GM19395 (cell line): Measurements from ENCODE around the gene C16orf96.

Source experiments
- ATAC-seq: cut with Tn5 transposase; IDR thresholded peaks from one replicate; pipeline ENCODE4 v1.9.1; 2021; ENCODE audit warnings: mild to moderate bottlenecking, moderate library complexity; ENCODE audit not compliant: unreplicated experiment

Gene C16orf96

DNA sequence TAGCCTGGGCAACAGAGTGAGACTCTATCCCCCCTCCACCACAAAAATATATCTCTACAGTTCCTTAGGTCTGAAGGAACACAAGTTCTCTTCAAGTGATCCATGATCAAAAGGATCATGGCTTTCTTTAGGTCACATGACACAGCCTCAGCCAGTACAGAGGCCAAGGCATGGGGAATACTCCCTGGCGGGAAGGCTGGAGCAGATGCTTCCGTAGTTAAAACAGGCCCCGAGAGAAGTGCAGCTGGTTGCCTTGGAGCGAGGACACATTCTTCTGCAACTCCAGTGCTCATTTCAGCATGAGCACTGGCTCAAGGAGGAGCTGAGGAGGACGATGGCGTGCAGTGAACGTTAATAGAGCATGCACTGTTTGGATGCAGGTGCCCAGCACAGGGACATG is 31.1 kb upstream of the C16orf96 start:
- no peak for ATAC-seq

DNA sequence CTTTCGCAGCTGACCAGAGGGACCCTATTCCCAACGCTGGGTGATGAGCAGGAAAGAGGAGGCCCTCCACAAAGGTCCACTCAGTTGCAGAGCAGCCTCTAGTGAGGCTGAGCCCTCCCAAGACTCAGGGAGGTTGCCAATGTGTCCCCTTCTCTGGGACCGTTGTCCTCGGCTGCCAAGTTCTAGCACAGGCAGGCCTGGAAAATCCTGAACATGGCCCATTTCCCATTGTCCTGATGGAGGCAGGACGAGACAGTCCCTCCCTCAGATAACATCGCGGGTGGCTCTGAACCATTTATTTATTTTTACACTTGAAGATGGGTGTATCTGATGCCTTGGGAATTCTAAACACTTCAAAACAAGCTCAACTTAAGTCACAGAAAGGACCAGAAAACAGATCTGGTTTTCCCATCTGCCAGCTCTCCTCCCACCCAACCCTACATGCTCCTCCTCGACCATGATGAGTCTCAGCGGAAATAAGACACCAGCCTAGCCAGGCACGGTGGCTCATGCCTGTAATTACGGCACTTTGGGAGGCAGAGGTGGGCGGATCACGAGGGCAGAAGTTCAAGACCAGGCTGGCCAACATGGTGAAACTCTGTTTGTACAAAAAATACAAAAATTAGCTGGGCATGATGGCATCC is 30.4 kb upstream of the C16orf96 start:
- no peak for ATAC-seq

DNA sequence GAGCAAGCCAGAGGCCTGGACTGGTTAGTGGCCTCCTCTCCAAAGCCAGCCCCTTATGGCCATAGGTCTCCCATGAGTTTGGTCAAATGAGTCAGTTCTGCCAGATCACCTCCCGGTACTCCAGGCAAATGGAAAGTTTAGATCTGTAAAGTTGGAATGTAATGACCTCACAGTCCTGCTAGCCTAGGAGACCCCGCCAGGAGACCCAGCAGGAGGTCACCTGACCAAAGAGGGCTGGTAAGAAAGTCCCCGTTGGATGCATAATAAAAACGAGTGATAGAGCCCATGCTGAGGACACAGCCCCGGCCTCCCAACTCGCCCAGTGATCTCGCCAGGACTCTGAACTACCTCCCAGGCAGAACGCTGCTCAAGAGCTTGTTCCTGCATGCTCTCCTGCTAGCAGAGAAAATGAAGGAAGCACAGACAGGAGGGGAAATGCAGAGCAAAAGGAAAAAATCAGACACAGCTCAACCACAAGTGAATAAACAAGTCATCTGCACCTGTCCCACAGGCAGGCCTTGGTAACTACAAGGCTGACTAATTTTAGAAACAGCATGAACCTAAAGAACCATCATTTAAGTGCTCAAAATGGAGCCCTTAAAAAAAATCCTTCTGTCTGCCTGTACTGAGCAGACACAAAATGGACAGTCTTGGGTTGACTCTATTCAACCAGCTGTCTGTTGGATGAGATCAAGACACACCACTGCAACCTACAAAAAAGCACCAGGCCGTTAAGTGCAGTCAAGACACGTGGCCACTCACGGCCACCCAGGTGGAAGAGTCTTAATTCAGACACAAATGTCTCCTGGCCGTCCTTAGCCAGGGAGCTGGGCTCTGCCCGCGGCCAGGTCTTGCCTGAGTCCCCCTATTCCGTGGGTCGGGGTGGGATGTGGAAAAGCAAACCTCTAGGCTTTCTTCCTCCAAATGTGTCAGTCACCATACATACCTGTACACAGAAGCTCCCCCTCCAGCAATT is 26.8 kb upstream of the C16orf96 start:
- no peak for ATAC-seq

GRCh38 chr16:4531811-4532210 is 24.3 kb upstream of the C16orf96 start:
- no peak for ATAC-seq

DNA sequence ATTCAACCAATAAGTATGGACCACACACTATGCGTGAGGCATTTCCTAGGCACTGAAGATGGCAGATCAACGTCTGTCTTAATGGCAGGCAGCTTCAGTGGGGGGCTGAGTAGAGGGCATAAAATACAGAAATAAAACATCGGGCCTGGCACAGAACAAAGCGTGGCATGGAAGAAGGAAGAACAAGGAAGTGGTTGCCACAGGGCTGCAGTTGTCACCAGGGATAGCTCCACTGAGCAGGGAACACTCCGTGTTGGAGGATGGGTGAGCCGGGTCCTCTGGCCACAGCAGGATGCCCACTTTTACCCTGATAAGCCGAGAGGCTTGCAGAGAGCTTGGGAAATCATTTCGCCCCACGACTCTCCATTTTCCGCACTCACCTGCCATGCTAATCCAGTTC is 23.9 kb upstream of the C16orf96 start:
- no peak for ATAC-seq

DNA sequence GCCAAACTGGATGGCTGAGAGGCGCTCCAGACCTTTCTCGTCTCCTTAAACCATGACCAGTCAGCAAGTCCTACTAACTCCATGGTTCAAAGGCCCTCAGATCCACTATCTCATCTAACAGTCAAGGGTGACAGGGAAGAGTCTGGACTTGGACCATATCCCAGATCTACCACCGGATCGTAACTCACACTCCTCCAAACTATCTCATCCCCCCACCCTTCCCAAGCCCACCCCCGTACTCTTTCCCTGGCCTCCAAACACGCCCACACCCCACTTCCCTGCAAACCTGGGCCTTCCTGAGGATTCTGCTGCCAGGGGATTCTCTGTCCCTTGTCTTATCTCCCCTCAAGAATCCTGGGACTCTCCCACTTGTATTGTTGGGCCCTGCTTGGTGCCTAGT is 22.6 kb upstream of the C16orf96 start:
- ATAC-seq, result no peak

- no peak for ATAC-seq
These were observed 21.9 kb upstream of the C16orf96 start for GRCh38 chr16:4534151-4534790.

GRCh38 chr16:4535627-4536108 is 20.5 kb upstream of the C16orf96 start:
- no peak for ATAC-seq

- no peak for ATAC-seq
These were observed 19.6 kb upstream of the C16orf96 start for GRCh38 chr16:4536391-4537106.

DNA sequence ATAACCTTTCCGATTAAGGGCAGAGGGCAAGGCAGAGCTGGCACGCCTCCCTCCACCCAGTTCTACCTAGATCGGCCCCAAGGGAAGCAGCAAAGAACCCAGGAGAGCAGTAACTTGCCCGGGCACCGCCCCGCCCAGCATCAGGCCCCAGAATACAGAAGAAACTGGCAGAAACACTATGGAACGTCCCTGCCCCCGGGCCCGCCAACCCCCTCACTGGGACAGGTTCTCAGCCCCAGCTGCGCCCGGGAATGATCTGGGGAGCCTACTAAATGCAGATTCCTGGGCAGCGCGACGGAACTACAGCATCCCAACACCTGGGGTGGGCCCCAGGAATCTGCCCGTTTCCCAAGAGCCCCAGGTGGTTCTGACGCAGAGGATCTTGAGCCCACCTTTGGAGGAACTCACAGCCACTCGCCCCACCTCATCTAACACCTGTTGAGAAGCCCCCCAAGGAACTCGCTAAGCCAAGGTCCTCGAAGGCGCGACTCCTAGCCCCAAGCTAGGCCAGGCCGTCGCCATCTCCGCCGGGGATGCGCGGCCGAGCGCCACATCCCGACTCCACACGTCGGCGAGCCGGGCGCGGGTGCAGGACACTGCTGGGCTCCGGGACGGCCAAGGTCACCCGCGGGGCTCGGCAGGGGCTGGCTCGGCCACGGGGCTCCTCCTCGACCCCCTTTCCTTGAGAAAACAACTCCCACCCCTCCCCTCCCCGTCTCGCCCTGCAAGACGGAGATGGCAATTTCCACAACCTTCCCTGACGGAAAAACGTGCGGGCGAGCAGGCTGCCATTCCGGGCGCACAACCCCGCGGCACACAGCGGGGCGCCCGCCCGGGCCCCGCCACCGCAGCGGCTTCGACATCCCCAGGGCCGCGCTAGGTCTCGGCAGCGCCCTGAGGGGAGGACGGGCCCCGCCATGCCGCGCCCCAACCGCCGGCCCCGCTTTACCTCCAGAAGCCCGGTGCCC is 18.5 kb upstream of the C16orf96 start:
- ATAC-seq, result no peak

- peak; percentile 83 for ATAC-seq
These were observed 17.5 kb upstream of the C16orf96 start, which contains the start of gene CDIP1 for GRCh38 chr16:4538350-4539235. Gene CDIP1, minus strand, starts transcription at chr16:4538773. Its CDS starts 24,643 bp downstream, at chr16:4514130.

DNA sequence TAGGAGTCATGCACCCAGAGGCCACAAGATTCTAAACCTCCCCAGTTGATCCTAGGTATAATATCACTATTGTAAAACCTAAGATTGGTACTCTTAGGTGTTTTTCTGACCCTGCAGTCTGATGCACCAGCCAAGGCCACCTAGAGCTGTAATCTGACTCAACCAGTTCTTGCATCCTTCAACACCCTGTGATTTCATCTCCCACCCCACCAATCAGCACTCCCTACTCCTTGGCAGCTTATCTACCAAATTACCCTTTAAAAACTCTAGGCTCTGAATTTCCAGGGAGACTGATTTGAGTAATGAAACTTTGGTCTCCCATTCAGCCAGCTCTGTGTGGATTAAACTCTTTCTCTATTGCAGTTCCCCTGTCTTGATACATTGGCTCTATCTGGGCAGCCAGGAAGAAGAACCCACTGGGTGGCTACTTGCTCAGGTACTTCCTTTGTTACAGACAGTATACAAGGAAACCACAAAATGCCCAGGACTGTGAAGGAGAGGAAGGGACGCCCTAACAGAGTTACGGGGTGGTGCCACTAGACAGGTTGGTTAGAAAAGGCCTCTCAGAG is 16.3 kb upstream of the C16orf96 start:
- ATAC-seq, result no peak

GRCh38 chr16:4544473-4544872 is 11.7 kb upstream of the C16orf96 start:
- no peak for ATAC-seq

DNA sequence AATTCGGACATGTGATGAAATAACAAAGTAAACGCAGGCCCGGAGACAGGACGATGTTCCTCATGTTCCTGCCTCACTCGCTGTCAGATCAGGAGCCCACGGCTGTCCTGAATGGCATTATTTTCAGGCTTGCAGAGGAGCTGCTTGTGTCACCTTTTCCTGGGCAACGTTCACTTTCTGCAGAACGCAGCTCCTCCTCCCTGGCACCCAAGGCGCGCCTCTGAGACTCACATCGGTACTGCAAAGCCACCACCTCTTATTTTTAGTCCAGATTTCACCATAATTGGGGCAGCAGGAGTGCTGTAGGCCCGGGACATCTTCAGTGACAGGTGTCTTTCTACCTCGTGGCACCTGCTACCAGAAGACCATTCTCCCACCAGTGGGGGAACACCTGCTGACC is 8.0 kb upstream of the C16orf96 start:
- no peak for ATAC-seq

- ATAC-seq, result no peak
These were observed 5.5 kb upstream of the C16orf96 start for GRCh38 chr16:4550591-4550990.

DNA sequence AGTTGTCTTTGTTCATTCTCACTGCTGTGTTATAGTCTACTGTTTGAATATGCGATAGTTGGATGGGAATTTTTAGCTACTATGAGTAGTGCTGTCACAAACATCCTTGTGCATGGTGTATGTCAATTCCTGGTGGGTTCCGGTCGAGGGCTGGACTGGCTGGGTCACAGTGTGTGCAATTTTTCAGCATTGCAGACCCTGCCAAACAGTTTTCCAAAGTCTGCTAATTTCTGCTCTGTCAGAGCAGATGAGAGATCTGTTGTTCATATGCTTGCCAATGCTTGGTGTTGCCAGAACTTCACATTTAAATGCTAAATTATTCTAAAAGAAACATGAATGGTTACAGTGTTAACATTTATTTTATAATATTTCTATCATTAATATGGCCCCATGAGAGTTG is 3.6 kb upstream of the C16orf96 start:
- no peak for ATAC-seq

GRCh38 chr16:4556580-4556979 is 440 bp downstream of the C16orf96 start:
- no peak for ATAC-seq

DNA sequence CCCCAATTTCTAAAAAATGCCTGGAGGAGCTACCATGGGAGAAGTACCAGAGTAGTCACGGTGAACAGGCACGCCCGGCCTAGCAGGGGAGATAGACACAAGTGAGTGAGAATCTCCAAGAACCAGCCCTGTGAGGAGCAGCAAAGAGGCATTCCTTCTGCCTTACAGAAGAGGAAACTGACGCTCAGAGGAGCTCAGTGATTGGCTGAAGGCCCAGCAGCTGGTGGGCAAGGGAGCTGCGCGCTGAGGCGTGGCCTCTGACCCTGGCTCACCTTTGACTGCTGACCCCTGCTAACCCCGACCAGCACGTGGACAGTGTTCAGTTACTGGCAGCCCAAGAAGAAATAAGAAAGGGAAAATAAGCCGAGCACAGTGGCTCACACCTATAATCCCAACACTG is 1.8 kb downstream of the C16orf96 start:
- ATAC-seq, result no peak
